GM12878 (cell line): Measurements from ENCODE around the gene RNF149. TPM values are rescaled to one million over a fixed set of nuclear protein-coding genes. Genes with fewer than 3 reads are reported as not detected.

ENCODE experiments used
- ATAC-seq: fragments of 200-7000 bp; cut with Tn5 transposase; 3 replicates; pipeline ENCODE4 v1.9.1; 2020; ENCODE audit warnings: mild to moderate bottlenecking, moderate library complexity
- BruUV-seq: library from RNA; stranded (reverse); fragments of 400-500 nt; replicated peaks from 2 replicates; lab custom pipeline; 2021; lab: Mats Ljungman, UMichigan
- CTCF ChIA-PET: fragments of 300-600 bp; sonication (Branson Sonifier 250); formaldehyde crosslinking; extraction: SDS; loops from one replicate; lab custom pipeline; 2021; ENCODE audit warnings: inconsistent platforms; lab: Yijun Ruan, JAX
- POLR2A ChIA-PET: fragments of 350-600 bp; formaldehyde crosslinking; extraction: SDS; loops from one replicate; lab custom pipeline; 2021; ENCODE audit warnings: inconsistent platforms; lab: Charles Lee
- RAD21 ChIA-PET: fragments of 300-600 bp; sonication (Branson Sonifier 250); formaldehyde crosslinking; loops from one replicate; lab custom pipeline; 2023; ENCODE audit warnings: antibody characterized with exemption; ENCODE audit not compliant: unreplicated experiment; lab: Charles Lee
- SMC1A ChIA-PET: fragments of 300-600 bp; sonication (Branson Sonifier 250); formaldehyde crosslinking; loops from one replicate; lab custom pipeline; 2023; ENCODE audit not compliant: unreplicated experiment, uncharacterized antibody; lab: Charles Lee
- DNase-seq: peaks from one replicate; pipeline ENCODE4 v3.0.0-alpha.2; 2011; ENCODE audit warnings: low read depth, low spot score
- FAIRE-seq: peaks from 3 replicates; lab custom pipeline; 2011; peaks lifted over from hg19 to GRCh38; lab: Jason Lieb, UNC
- H2AFZ ChIP-seq: 2 replicates; pipeline ENCODE4 v1.6.0; 2011; ENCODE audit warnings: low read depth, low read length, control low read depth; ENCODE audit not compliant: control insufficient read depth
- H3K27ac ChIP-seq: 2 replicates; pipeline ENCODE4 v1.5.1; 2011; ENCODE audit warnings: control low read depth; ENCODE audit not compliant: control insufficient read depth, insufficient read depth
- H3K27me3 ChIP-seq, 2 experiments: replicated peaks in 1 of 2; 2 replicates each; pipeline versions ENCODE4 v1.6.0 to v1.6.1; 2011; ENCODE audit warnings: low read length in 1 of 2; ENCODE audit not compliant: control insufficient read depth in 2 of 2, insufficient read depth in 2 of 2
- H3K36me3 ChIP-seq, 2 experiments: 2 replicates each; pipeline ENCODE4 v1.5.1; 2011; ENCODE audit warnings: low read length in 1 of 2; ENCODE audit not compliant: control insufficient read depth in 2 of 2, insufficient read depth in 2 of 2
- H3K4me1 ChIP-seq: 2 replicates; pipeline ENCODE4 v1.6.1; 2011; ENCODE audit warnings: mild to moderate bottlenecking, low read length, moderate library complexity, mixed read lengths; ENCODE audit not compliant: control insufficient read depth, insufficient read depth
- H3K4me2 ChIP-seq: 2 replicates; pipeline ENCODE4 v1.6.0; 2011; ENCODE audit warnings: control low read depth; ENCODE audit not compliant: control insufficient read depth, insufficient read depth
- H3K4me3 ChIP-seq: fragments of 200-600 bp; sonication (generic); 2 replicates; pipeline ENCODE4 v1.5.1; 2016
- H3K79me2 ChIP-seq: 2 replicates; pipeline ENCODE4 v1.6.0; 2011; ENCODE audit warnings: low read length; ENCODE audit not compliant: control insufficient read depth, insufficient read depth
- H3K9ac ChIP-seq: 2 replicates; pipeline ENCODE4 v1.8.0; 2011; ENCODE audit warnings: low read length, control low read depth, mixed read lengths; ENCODE audit not compliant: control insufficient read depth, insufficient read depth
- H3K9me3 ChIP-seq: replicated peaks from 3 replicates; pipeline ENCODE4 v1.5.1; 2011; ENCODE audit warnings: mild to moderate bottlenecking, low read length; ENCODE audit not compliant: control insufficient read depth, insufficient read depth
- H4K20me1 ChIP-seq: 2 replicates; pipeline ENCODE4 v1.6.0; 2011; ENCODE audit not compliant: control insufficient read depth, insufficient read depth
- CBFB ChIP-seq: IDR thresholded peaks from 2 replicates; pipeline ENCODE4 v1.6.1; 2016; ENCODE audit warnings: antibody characterized with exemption, low read depth
- CHD4 ChIP-seq: fragments of 200-600 bp; sonication (generic); IDR thresholded peaks from 2 replicates; pipeline ENCODE4 v1.6.1; 2016; ENCODE audit warnings: mild to moderate bottlenecking
- KAT2A ChIP-seq: conservative IDR thresholded peaks from 2 replicates; pipeline ENCODE4 v1.6.1; 2011; ENCODE audit warnings: low read depth, low read length; ENCODE audit not compliant: control insufficient read depth
- SMAD1 ChIP-seq: fragments of 450-650 bp; IDR thresholded peaks from 2 replicates; pipeline ENCODE4 v1.6.1; 2018; ENCODE audit warnings: mild to moderate bottlenecking, low read depth; ENCODE audit not compliant: partially characterized antibody
- WGBS: methylation state at CpG from one replicate; pipeline ENCODE4 v1.1.6; 2016; ENCODE audit warnings: low lambda C conversion rate; ENCODE audit not compliant: insufficient replicate concordance, insufficient coverage; ENCODE audit errors: missing lambda C conversion rate; 5-methylcytosine and 5-hydroxymethylcytosine counted together
- in situ Hi-C: fragments of 300-500 bp; cut with MboI; formaldehyde crosslinking; loops from 9 replicates; pipeline ENCODE4 v1.14.3; 2018; ENCODE audit warnings: mixed read lengths
- intact Hi-C: fragments of 100-400 bp; cut with micrococcal nuclease; formaldehyde crosslinking; loops from one replicate; pipeline ENCODE4 v1.14.2; 2022; ENCODE audit not compliant: unreplicated experiment
- polyA plus RNA-seq, 11 experiments: library from polyadenylated mRNA; depleted of rRNA in 4 of 11; unstranded in 6 of 11; stranded (reverse) in 5 of 11; fragments of >200 nt; fragmentation: Nextera tagmentation in 4 of 11; fragmentation: Illumina TruSeq in 1 of 11; extraction: Ambion mirVana in 4 of 11; extraction: Trizol in 1 of 11; gene quantifications; 1 replicate in 1 of 11; 2 replicates in 10 of 11; pipeline versions ENCODE4 v1.2.1 to v1.2.3, GENCODE V29; 2011 to 2016; ENCODE audit warnings: inconsistent platforms in 2 of 11, missing spikeins in 2 of 11, low read depth in 1 of 11
- total RNA-seq, 4 experiments: library from RNA; depleted of rRNA in 3 of 4; stranded (reverse); fragments of >200 nt in 3 of 4; fragmentation: Illumina TruSeq in 1 of 4; extraction: Trizol in 1 of 4; gene quantifications; 2 replicates each; pipeline versions ENCODE4 v1.2.1 to v1.2.3, GENCODE V29; 2013 to 2021
- TF ChIP-seq, protein P1 (sequence below): fragments of 450-650 bp; IDR thresholded peaks from 2 replicates; pipeline ENCODE4 v1.6.1; 2018; ENCODE audit warnings: borderline replicate concordance, mild to moderate bottlenecking; ENCODE audit not compliant: partially characterized antibody
- TF ChIP-seq, protein P2 (sequence below): fragments of 150-350 bp; IDR thresholded peaks from 2 replicates; pipeline ENCODE4 v1.6.1; 2014; ENCODE audit warnings: mild to moderate bottlenecking, low read depth, low read length

RNF149 gene
- total and polyA plus RNA-seq, 10 of the 15 experiments (the other 5 are each of a cell fraction or from before 2014, with no cell fraction given): 5.2 to 38.4 (median 16.3) TPM

DNA sequence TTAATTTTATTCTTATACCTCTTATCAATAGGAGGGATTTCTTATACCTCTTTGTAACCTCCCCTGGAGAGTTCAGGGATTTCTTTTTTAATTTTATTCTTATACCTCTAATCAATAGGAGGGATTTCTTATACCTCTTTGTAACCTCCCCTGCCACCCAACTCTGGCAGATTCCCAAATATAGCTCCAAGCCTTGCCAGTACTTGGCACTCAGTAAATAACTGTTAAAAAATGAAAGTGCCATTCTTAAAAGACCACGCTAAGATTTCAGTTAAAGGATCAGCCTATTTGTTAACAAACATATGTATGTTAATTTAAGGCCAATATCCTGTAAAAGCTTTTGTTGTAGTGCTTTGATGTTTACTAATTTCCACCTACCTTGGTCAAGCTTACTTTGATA lies 4.8 kb downstream of the RNF149 start (continued):
- TF ChIP-seq, protein P1, sequence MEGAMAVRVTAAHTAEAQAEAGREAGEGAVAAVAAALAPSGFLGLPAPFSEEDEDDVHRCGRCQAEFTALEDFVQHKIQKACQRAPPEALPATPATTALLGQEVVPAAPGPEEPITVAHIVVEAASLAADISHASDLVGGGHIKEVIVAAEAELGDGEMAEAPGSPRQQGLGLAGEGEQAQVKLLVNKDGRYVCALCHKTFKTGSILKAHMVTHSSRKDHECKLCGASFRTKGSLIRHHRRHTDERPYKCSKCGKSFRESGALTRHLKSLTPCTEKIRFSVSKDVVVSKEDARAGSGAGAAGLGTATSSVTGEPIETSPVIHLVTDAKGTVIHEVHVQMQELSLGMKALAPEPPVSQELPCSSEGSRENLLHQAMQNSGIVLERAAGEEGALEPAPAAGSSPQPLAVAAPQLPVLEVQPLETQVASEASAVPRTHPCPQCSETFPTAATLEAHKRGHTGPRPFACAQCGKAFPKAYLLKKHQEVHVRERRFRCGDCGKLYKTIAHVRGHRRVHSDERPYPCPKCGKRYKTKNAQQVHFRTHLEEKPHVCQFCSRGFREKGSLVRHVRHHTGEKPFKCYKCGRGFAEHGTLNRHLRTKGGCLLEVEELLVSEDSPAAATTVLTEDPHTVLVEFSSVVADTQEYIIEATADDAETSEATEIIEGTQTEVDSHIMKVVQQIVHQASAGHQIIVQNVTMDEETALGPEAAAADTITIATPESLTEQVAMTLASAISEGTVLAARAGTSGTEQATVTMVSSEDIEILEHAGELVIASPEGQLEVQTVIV: no peak
- TF ChIP-seq KAT2A (no peak), SMAD1 (no peak), CBFB (no peak)
- TF ChIP-seq, all 136 proteins: peak for 0

DNA sequence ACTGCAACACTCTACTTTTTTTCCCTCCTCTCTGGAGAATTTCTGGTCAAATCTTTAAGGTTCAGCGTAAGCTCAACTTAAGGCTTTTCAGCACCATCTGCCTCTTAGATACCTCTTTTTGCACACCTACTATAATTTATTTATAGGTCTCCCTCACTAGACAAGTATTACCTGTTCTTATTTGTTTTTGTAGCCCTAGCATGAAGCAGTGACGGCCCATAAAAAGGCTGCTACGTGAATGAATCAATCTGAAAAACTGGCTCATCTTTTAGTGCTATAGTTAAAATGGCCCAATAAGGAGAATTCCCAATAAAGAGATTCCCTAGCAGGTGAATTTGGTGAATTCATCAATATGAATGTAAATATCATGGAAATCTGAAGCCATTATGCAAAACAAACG lies 6.5 kb downstream of the RNF149 start:
- ATAC-seq (no peak), DNase-seq (no peak), FAIRE-seq (no peak)
- no peaks in the 10 kb centered on the region for H3K27me3 ChIP-seq
- no peak overlapping the region for H3K27ac ChIP-seq
- no peaks in the 10 kb centered on the region for H4K20me1 ChIP-seq
- ChIA-PET POLR2A (interaction anchor here (0.7 kb wide), 1 partner anchor 15 kb away, joined by 4 read pairs; no protein-coding TSS in a partner anchor), CTCF (no interaction called here), RAD21 (no interaction called here), SMC1A (interaction anchor here (1.0 to 1.1 kb wide), 2 partner anchors 9 to 46 kb away, joined by 3 read pairs; no protein-coding TSS in a partner anchor)
- no peaks in the 10 kb centered on the region; a peak in 1 of 4 replicates for H3K36me3 ChIP-seq
- H3K4me2 ChIP-seq: no peak overlapping the region
- H3K9me3 ChIP-seq: no peaks in the 10 kb centered on the region
- H3K9ac ChIP-seq: no peak overlapping the region
- H3K79me2 ChIP-seq: peaks cover 9% of the 10 kb centered on the region
- H2AFZ ChIP-seq: no peak overlapping the region
- in situ Hi-C loops: no loop called here
- no peak overlapping the region for H3K4me3 ChIP-seq
- BruUV-seq: no TSS peak
- H3K4me1 ChIP-seq: peaks cover 20% of the 10 kb centered on the region
- intact Hi-C loops: no loop called here
- TF ChIP-seq, protein P2, sequence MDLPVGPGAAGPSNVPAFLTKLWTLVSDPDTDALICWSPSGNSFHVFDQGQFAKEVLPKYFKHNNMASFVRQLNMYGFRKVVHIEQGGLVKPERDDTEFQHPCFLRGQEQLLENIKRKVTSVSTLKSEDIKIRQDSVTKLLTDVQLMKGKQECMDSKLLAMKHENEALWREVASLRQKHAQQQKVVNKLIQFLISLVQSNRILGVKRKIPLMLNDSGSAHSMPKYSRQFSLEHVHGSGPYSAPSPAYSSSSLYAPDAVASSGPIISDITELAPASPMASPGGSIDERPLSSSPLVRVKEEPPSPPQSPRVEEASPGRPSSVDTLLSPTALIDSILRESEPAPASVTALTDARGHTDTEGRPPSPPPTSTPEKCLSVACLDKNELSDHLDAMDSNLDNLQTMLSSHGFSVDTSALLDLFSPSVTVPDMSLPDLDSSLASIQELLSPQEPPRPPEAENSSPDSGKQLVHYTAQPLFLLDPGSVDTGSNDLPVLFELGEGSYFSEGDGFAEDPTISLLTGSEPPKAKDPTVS: no peak
- no peak for TF ChIP-seq CHD4
- WGBS: 71% methylated on average over 4 of the region's 4 CpGs
